Activated B cell treated with CpG ODN at 0.5 μM for 24 hours (primary cell): ENCODE measurements around the gene GAL3ST2. TPM values are rescaled to one million over a fixed set of nuclear protein-coding genes. Genes with fewer than 3 reads are reported as not detected.

ENCODE experiments used
- ATAC-seq: fragments of 200-7000 bp; cut with Tn5 transposase; one replicate; pipeline ENCODE4 v1.10.0; 2021; ENCODE audit warnings: low read depth, mild to moderate bottlenecking, moderate library complexity
- CTCF ChIA-PET: fragments of 350-600 bp; sonication (Branson Sonifier 250); formaldehyde crosslinking; loops from one replicate; lab custom pipeline; 2021; ENCODE audit warnings: antibody characterized with exemption; lab: Charles Lee
- POLR2A ChIA-PET: fragments of 350-600 bp; sonication (Branson Sonifier 250); formaldehyde crosslinking; loops from one replicate; lab custom pipeline; 2021; ENCODE audit warnings: antibody characterized with exemption; lab: Charles Lee
- DNase-seq: peaks from one replicate; pipeline ENCODE4 v3.0.0; 2022
- H3K27ac Mint-ChIP-seq: one replicate; pipeline ENCODE4 v1.8.0; 2020; ENCODE audit warnings: mixed read lengths
- H3K27me3 Mint-ChIP-seq: one replicate; pipeline ENCODE4 v1.8.0; 2021; ENCODE audit warnings: mixed read lengths
- H3K36me3 Mint-ChIP-seq: one replicate; pipeline ENCODE4 v1.8.0; 2021; ENCODE audit warnings: low read depth, mixed read lengths
- H3K4me1 Mint-ChIP-seq: one replicate; pipeline ENCODE4 v1.8.0; 2021; ENCODE audit warnings: mixed read lengths
- H3K4me3 Mint-ChIP-seq: one replicate; pipeline ENCODE4 v1.8.0; 2020; ENCODE audit warnings: mild to moderate bottlenecking, mixed read lengths
- H3K9me3 Mint-ChIP-seq: one replicate; pipeline ENCODE4 v1.8.0; 2020; ENCODE audit warnings: mixed read lengths
- intact Hi-C: fragments of 100-400 bp; cut with micrococcal nuclease; formaldehyde crosslinking; loops from one replicate; pipeline ENCODE4 v1.15.1; 2024
- total RNA-seq: library from RNA; stranded (reverse); gene quantifications from 2 replicates; pipeline ENCODE4 v1.2.3, GENCODE V29; 2022
- TF ChIP-seq, protein P1 (sequence below): fragments of 200-600 bp; IDR thresholded peaks from one replicate; pipeline ENCODE4 v1.8.0; 2022; ENCODE audit warnings: antibody characterized with exemption, mild to moderate bottlenecking

Gene GAL3ST2
- total RNA-seq, 1 donor from 2014 or later: not detected

DNA sequence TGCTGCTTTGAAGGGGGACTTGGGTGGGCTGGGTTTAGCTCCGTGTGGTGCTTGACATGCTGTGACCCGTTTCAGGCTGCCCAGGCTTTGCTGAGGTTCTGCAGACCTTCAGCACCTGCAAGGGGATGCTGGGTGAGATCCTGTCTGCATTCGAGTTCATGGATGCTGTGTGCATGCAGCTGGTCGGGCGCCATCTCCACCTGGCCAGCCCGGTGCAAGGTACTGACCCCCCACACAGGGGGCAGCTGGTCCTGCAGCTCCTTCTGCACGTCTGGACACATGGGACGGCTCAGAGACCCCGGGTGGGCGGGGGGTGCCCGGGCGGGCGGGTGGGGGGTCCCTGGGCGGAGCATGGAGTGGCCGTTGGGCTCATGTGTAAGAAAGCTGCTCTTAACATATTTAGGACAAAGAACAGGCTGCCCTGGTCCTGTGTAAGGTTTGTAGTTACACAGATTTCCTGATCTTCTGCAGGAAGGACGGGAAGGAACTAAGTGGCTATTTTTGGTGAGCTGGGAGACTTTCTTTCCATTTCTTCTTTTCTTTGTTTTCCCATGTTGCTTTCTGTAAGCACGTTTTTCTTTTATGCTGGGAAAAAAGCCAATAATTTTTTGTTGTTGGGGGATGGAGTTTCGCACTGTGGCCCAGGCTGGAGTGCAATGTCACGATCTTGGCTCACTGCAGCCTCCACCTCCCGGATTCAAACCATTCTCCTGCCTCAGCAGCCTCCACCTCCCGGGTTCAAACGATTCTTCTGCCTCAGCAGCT, 26.4 kb upstream of the GAL3ST2 start:
- TF ChIP-seq, protein P1, sequence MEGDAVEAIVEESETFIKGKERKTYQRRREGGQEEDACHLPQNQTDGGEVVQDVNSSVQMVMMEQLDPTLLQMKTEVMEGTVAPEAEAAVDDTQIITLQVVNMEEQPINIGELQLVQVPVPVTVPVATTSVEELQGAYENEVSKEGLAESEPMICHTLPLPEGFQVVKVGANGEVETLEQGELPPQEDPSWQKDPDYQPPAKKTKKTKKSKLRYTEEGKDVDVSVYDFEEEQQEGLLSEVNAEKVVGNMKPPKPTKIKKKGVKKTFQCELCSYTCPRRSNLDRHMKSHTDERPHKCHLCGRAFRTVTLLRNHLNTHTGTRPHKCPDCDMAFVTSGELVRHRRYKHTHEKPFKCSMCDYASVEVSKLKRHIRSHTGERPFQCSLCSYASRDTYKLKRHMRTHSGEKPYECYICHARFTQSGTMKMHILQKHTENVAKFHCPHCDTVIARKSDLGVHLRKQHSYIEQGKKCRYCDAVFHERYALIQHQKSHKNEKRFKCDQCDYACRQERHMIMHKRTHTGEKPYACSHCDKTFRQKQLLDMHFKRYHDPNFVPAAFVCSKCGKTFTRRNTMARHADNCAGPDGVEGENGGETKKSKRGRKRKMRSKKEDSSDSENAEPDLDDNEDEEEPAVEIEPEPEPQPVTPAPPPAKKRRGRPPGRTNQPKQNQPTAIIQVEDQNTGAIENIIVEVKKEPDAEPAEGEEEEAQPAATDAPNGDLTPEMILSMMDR: no peak
- H3K4me1 Mint-ChIP-seq: no peaks in the 10 kb centered on the region
- no peak for DNase-seq
- H3K27ac Mint-ChIP-seq: no peak overlapping the region
- H3K36me3 Mint-ChIP-seq: peaks cover 51% of the 10 kb centered on the region
- POLR2A ChIA-PET: interaction anchor here (0.5 kb wide), 1 partner anchor 32 kb away, joined by 3 read pairs; no protein-coding TSS in a partner anchor
- no peaks in the 10 kb centered on the region for H3K9me3 Mint-ChIP-seq
- no peaks in the 10 kb centered on the region for H3K27me3 Mint-ChIP-seq
- CTCF ChIA-PET: no interaction called here
- ATAC-seq: no peak
- intact Hi-C loops: no loop called here
- no peak overlapping the region for H3K4me3 Mint-ChIP-seq

DNA sequence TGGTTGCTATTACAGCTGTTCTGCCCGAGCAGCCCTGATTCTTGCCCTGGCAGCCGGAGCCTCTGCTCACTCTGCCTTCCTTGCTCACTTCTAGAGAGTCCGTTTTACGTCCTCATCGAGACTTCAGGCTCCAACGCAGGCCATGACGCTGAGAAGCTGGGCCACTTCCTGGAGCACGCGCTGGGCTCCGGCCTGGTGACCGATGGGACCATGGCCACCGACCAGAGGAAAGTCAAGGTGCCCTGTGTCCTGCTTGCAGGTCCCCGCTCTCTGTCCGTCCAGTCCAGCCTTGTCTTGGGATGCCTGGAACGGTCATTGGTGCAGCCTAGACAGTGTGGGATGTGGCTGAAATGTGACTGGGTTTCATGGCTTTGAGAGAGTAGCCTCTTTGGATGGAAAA, 25.5 kb upstream of the GAL3ST2 start:
- peaks cover 50% of the 10 kb centered on the region for H3K36me3 Mint-ChIP-seq
- no peaks in the 10 kb centered on the region for H3K27me3 Mint-ChIP-seq
- H3K4me1 Mint-ChIP-seq: no peaks in the 10 kb centered on the region
- CTCF ChIA-PET: no interaction called here
- no peak overlapping the region for H3K27ac Mint-ChIP-seq
- POLR2A ChIA-PET: no interaction called here
- H3K4me3 Mint-ChIP-seq: no peak overlapping the region
- H3K9me3 Mint-ChIP-seq: no peaks in the 10 kb centered on the region
- intact Hi-C loops: no loop called here
- TF ChIP-seq, protein P1: no peak
- DNase-seq (no peak), ATAC-seq (no peak)

DNA sequence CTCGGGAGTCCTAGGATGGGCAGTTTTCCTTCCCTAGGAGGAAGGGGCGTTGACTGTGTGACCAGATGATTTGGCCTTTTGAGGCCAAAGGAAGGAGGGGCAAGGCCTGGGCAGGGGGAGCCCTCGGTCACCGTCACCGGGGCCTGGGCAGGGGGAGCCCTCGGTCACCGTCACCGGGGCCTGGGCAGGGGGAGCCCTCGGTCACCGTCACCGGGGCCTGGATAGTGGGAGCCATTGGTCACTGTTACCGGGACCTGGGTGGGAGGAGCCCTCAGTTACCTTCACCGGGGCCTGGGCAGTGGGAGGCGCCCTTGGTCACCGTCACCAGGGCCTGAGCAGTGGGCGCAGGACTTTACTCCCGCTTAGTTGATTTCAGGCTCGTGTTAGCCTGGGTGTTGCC, 24.8 kb upstream of the GAL3ST2 start:
- Mint-ChIP-seq H3K9me3 (no peaks in the 10 kb centered on the region), H3K27ac (no peak overlapping the region), H3K36me3 (peaks cover 52% of the 10 kb centered on the region), H3K27me3 (no peaks in the 10 kb centered on the region), H3K4me1 (no peaks in the 10 kb centered on the region), H3K4me3 (no peak overlapping the region)
- CTCF ChIA-PET: no interaction called here
- intact Hi-C loops: no loop called here
- ATAC-seq: no peak
- TF ChIP-seq, protein P1: no peak
- POLR2A ChIA-PET: no interaction called here
- DNase-seq: no peak

DNA sequence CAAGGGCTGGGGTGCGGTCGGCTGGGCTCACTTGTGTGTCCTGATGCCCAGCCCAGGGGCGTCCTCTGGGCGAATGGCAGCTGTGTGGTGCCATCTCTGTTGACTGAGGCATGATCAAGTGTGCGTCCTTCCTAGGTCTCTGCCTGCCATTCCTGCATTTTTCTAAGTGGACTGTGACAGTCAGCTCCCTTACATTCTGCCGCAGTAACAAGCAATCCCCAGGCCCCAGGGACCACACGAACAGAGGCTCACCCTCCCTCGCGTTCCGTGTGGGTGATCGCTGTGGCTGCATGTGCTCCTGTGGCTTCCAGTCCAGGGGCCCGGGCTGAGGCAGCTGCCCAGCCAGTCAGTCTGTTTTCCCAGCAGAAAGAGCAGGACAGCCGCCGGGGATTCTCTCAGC, 24.4 kb upstream of the GAL3ST2 start:
- no peak overlapping the region for H3K4me3 Mint-ChIP-seq
- POLR2A ChIA-PET: no interaction called here

DNA sequence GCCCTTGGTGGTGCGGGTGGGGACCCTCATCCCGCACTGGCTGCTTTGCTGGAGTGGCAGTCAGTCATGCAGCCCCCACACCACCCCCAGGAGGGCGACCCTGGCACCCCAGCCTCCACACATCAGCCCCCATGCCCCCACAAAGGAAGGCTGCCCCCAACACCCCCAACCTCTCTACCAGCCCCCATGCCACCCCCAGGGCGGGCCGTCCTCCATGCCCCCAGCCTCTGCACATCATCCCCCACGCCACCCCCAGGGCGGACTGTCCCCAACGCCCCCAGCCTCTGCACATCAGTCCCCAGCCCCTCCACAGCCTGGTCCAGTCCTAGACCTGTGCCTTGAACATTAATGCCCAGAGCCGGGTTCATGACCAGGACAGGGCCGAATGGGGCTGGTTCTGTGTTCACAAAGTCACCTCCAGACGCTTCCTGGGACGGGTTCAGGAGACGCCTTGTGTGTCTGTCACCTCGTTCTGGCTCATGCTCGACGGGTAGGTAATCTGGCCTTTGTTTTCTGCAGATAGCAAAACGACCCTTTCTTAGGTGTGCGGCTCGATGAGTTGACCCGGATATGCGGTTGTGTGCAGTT, 23.8 kb upstream of the GAL3ST2 start:
- H3K27me3 Mint-ChIP-seq: no peaks in the 10 kb centered on the region
- no peak overlapping the region for H3K27ac Mint-ChIP-seq
- DNase-seq (no peak), ATAC-seq (no peak)
- no peaks in the 10 kb centered on the region for H3K9me3 Mint-ChIP-seq
- ChIA-PET POLR2A (no interaction called here), CTCF (no interaction called here)
- H3K4me1 Mint-ChIP-seq: no peaks in the 10 kb centered on the region
- intact Hi-C loops: no loop called here
- TF ChIP-seq, protein P1: no peak
- H3K4me3 Mint-ChIP-seq: no peak overlapping the region
- peaks cover 55% of the 10 kb centered on the region for H3K36me3 Mint-ChIP-seq

More for the DNA sequence above, 24.4 kb upstream of the GAL3ST2 start:
- ATAC-seq (no peak), DNase-seq (no peak)
- Mint-ChIP-seq H3K4me1 (no peaks in the 10 kb centered on the region), H3K36me3 (peaks cover 54% of the 10 kb centered on the region), H3K9me3 (no peaks in the 10 kb centered on the region), H3K27me3 (no peaks in the 10 kb centered on the region), H3K27ac (no peak overlapping the region)
- TF ChIP-seq, protein P1: no peak
- intact Hi-C loops: no loop called here
- CTCF ChIA-PET: no interaction called here
